Tibial artery (tissue), 4 donors: ENCODE measurements around the gene CXCR3.

Experiments used
- DNase-seq, 2 donors: peaks; one replicate each; pipeline ENCODE4 v3.0.0-alpha.2; 2019
- H3K27ac ChIP-seq, 2 donors: fragments of 200-600 bp; sonication (generic) in 1 of 2; 1 replicate in 1 of 2; 2 replicates in 1 of 2; pipeline ENCODE4 v1.5.1; 2018 to 2019; ENCODE audit warnings: mild to moderate bottlenecking in 1 of 2
- H3K27me3 ChIP-seq, 2 donors: fragments of 200-600 bp; sonication (generic) in 1 of 2; one replicate each; pipeline versions ENCODE4 v1.5.1 to v1.6.0; 2016 to 2019
- H3K36me3 ChIP-seq, 3 donors: fragments of 200-600 bp; sonication (generic) in 2 of 3; one replicate each; pipeline ENCODE4 v1.5.1; 2016 to 2019; ENCODE audit warnings: mild to moderate bottlenecking in 2 of 3
- H3K4me1 ChIP-seq, 4 donors: fragments of 200-600 bp; sonication (generic) in 2 of 4; 1 replicate in 3 of 4; 2 replicates in 1 of 4; pipeline ENCODE4 v1.5.1; 2016 to 2019
- H3K4me3 ChIP-seq, 2 donors: fragments of 200-600 bp; sonication (generic) in 1 of 2; 1 replicate in 1 of 2; 2 replicates in 1 of 2; pipeline ENCODE4 v1.5.1; 2018 to 2019; ENCODE audit warnings: mild to moderate bottlenecking in 2 of 2
- H3K9me3 ChIP-seq, 3 donors: fragments of 200-600 bp; sonication (generic) in 1 of 3; one replicate each; pipeline ENCODE4 v1.5.1; 2016 to 2019
- CTCF ChIP-seq, 2 experiments: fragments of 200-600 bp in 1 of 2; fragments of 450-650 bp in 1 of 2; IDR thresholded peaks; one replicate each; pipeline ENCODE4 v1.5.1; 2017 to 2019; ENCODE audit warnings: antibody characterized with exemption in 2 of 2, mild to moderate bottlenecking in 1 of 2, moderate library complexity in 1 of 2
- intact Hi-C: fragments of 100-400 bp; cut with DNase I; formaldehyde crosslinking; loops from one replicate; pipeline ENCODE4 v1.15.0; 2023; ENCODE audit warnings: low total_unique reads

The CXCR3 gene

GRCh38 chrX:71637848-71638247, 19.5 kb upstream of the CXCR3 start:
- Histone ChIP-seq H3K4me1 (no peaks in the 10 kb centered on the region), H3K27ac (no peak overlapping the region), H3K4me3 (no peak overlapping the region), H3K36me3 (no peaks in the 10 kb centered on the region), H3K27me3 (no peaks in the 10 kb centered on the region), H3K9me3 (no peaks in the 10 kb centered on the region)
- no peak for TF ChIP-seq CTCF (IDR thresholded peaks at IDR 0.05)
- intact Hi-C loops: no loop called here
- no peak for DNase-seq

DNA sequence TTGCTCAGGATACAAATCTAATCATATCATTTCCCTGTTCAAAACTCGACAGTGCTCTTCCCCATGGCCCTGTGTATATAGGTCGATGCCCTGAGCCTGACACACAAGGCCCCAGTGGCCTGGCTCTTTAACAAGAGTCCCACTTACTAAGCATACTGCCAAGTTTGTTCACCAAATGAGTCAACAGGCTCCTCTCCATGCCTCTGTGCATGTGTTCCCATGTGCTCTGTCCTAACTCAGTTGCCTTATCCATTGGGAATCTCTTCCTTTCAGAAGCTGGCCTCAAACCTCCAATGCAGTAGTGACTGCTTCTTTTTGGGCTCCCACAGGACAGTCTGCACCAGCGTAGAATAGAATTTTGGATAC, 18.9 kb upstream of the CXCR3 start:
- H3K36me3 ChIP-seq: no peaks in the 10 kb centered on the region
- DNase-seq: no peak
- H3K9me3 ChIP-seq: no peaks in the 10 kb centered on the region
- no peak overlapping the region for H3K4me3 ChIP-seq
- H3K27me3 ChIP-seq: no peaks in the 10 kb centered on the region
- TF ChIP-seq CTCF (IDR thresholded peaks at IDR 0.05): no peak
- H3K4me1 ChIP-seq: no peaks in the 10 kb centered on the region
- intact Hi-C loops: no loop called here
- H3K27ac ChIP-seq: no peak overlapping the region

GRCh38 chrX:71636438-71637252, 18.3 kb upstream of the CXCR3 start:
- H3K27ac ChIP-seq: no peak overlapping the region
- no peaks in the 10 kb centered on the region for H3K27me3 ChIP-seq
- DNase-seq: no peak
- no peaks in the 10 kb centered on the region for H3K9me3 ChIP-seq
- intact Hi-C loops: no loop called here
- TF ChIP-seq CTCF (IDR thresholded peaks at IDR 0.05): no peak
- H3K36me3 ChIP-seq: no peaks in the 10 kb centered on the region
- H3K4me1 ChIP-seq: no peaks in the 10 kb centered on the region
- H3K4me3 ChIP-seq: no peak overlapping the region

DNA sequence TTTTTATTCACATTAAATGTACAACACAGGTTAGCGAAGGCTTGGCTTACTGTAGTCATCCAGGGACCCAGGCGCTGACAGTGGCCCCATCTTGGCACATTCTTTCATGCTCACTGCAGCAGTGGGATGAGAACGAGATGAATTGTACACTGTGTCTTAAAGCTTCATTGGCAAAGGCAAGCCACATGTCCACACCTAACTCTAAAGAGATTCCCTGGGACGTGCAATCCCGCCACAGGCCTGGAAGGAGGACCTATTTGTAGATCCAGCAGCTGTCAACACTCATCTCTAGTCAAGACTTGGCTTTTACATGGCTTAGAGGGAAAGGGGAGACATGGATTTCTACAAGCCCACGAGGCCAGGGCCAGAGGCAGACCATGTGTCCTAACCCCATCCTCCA, 16.1 kb upstream of the CXCR3 start:
- no peak overlapping the region for H3K4me3 ChIP-seq
- TF ChIP-seq CTCF (IDR thresholded peaks at IDR 0.05): no peak
- no peaks in the 10 kb centered on the region for H3K27me3 ChIP-seq
- H3K4me1 ChIP-seq: no peaks in the 10 kb centered on the region
- H3K9me3 ChIP-seq: no peaks in the 10 kb centered on the region
- H3K27ac ChIP-seq: no peak overlapping the region
- H3K36me3 ChIP-seq: no peaks in the 10 kb centered on the region
- DNase-seq: no peak
- intact Hi-C loops: no loop called here

DNA sequence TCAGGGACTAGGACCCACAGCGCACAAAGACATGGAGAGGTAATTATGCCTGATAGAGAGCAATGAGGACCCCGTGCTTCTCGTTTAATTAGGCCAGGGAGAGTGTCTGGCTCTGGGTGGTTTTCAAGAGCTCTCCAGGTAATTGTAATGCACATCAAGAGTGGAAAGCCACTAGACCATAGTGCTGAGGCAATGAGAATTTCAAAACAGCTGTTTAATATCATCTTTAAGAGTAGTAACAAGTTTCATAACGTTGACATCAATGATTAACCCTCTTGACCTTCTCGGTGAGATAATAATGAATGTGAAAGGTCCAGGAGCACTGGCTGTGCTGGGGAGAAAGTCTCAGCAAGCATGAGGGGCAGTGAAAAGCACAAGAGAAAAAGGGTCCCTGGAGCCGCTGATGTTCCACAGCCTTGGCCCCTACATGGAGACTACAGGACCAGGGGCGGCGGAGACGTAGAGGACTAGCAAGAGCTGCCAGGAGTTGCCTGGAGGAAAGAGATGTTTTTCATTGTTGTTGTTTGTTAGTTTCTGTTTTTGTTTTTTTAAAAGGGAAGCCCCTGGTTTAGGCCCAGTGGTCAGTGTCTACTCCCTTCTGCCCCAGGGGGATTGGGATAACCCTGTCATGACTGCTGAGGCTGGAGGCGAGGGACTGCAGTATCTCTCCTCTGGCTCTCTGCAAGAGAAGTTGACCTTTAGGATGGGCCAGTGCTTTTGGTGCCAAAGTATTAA, 14.8 kb upstream of the CXCR3 start:
- no peak for DNase-seq
- Histone ChIP-seq H3K9me3 (no peaks in the 10 kb centered on the region), H3K27me3 (no peaks in the 10 kb centered on the region), H3K4me1 (no peaks in the 10 kb centered on the region), H3K36me3 (no peaks in the 10 kb centered on the region), H3K27ac (no peak overlapping the region), H3K4me3 (no peak overlapping the region)
- TF ChIP-seq CTCF (IDR thresholded peaks at IDR 0.05): no peak
- intact Hi-C loops: no loop called here
